ENCODE results near the gene ABLIM1. TPM values are rescaled to one million over a fixed set of nuclear protein-coding genes. Genes with fewer than 3 reads are reported as not detected.

The ABLIM1 gene
- total and polyA plus RNA-seq, 4 donors = 13.6 to 117 (median 35.1) TPM

DNA sequence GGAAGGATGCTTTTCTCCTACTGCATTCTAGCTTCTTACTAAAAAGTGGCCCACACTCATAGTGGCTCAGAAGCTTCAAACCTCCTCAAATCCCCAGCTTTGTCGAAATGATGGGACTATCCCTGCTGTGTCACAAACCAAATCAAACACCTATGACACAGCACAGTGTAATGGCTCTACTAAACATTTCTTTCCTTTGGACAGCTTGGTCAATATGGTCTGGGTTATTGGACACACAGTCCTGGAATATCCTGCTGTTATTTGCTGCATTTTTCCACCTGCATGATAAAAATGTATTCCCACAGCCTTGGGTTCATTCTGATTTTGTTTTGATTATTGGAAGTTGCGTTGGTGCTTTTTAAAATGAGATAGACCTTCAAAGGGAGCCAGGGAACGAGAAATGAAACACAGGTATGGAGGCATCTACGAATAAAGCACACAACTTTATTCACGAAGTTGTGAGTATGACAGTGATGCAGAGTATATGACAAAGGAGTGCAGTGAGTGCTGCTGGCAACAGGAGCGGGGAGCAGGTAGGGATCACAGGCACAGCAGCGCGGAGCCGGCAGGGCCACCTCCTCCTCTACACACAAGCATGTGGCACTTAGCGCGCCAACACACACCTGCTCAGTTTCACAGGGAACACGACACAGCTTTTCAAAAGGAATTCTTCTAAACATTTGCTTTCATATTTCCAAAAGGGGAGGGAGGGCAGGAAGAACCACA lies 227.2 kb downstream of the ABLIM1 start:
- peaks cover 0 to 5% of the 10 kb centered on the region in 2 donors for H3K4me1 ChIP-seq (ENCODE audit: control insufficient read depth in 1 of 2, insufficient read depth in 2 of 2, low read length in 2 of 2)
- WGBS, 2 donors = 94 to 95% methylated on average over 12 of the region's 12 CpGs
- no peaks in the 10 kb centered on the region for H3K36me3 ChIP-seq (ENCODE audit: control insufficient read depth in 1 of 2, insufficient read depth in 2 of 2, low read length in 1 of 2)
- intact Hi-C loops (cut with DNase I) = no loop called here
- ATAC-seq (ENCODE audit: low FRiP score) (no peak), DNase-seq (no peak)
- H3K9me3 ChIP-seq (ENCODE audit: control insufficient read depth, low read length) = no peaks in the 10 kb centered on the region
- no peak overlapping the region for H3K4me3 ChIP-seq (ENCODE audit: low read length in 2 of 2)
- H3K27ac ChIP-seq (ENCODE audit: low read depth in 1 of 2, low read length in 2 of 2) = no peak overlapping the region
- H3K27me3 ChIP-seq (ENCODE audit: control insufficient read depth in 1 of 2, insufficient read depth in 2 of 2, low read length in 1 of 2) = no peaks in the 10 kb centered on the region

DNA sequence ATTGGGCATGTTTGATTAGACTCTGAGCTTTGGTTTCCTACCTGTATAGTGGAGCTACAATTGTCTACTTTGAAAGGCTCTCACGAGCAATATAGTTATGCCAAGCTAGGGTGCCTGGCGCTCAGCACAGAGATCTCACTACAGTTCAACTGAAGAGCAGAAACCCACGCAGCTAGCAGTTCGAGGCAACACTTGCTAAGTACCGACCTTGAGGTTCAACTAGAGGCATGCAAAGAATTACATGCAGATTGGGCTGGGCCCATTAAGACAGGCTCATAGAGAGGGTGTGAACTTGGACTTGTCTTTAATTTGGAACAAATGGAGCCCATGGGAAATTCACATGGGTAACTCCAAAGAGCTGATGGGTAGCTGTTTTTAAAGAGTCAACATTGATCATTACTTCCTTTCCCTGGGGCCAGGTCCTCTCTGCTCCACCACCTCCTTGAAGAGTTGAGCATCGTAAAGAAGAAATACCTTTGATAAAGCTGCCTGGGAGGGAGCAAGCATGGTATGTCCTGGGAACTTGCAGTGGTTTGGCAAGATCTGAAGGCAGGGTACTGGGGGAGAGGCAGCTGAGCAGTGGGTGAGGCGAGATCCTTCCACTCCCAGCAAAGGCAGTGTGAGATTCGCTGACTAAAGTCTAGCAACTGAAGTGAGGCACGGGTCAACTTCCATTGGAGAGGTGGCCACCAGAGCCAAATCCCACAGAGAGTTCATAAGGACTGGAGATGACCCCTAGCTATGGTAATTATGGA lies 228.3 kb downstream of the ABLIM1 start:
- Histone ChIP-seq H3K36me3 (ENCODE audit: control insufficient read depth in 1 of 2, insufficient read depth in 2 of 2, low read length in 1 of 2) (no peaks in the 10 kb centered on the region), H3K27ac (ENCODE audit: low read depth in 1 of 2, low read length in 2 of 2) (no peak overlapping the region), H3K4me3 (ENCODE audit: low read length in 2 of 2) (no peak overlapping the region), H3K4me1 (ENCODE audit: control insufficient read depth in 1 of 2, insufficient read depth in 2 of 2, low read length in 2 of 2) (peaks cover 0 to 5% of the 10 kb centered on the region in 2 donors), H3K9me3 (ENCODE audit: control insufficient read depth, low read length) (no peaks in the 10 kb centered on the region), H3K27me3 (ENCODE audit: control insufficient read depth in 1 of 2, insufficient read depth in 2 of 2, low read length in 1 of 2) (no peaks in the 10 kb centered on the region)
- DNase-seq = no peak
- no peak for ATAC-seq (ENCODE audit: low FRiP score)
- whole genome bisulfite sequencing, 2 donors = 93 to 94% methylated on average over 9 of the region's 9 CpGs
- intact Hi-C loops (cut with DNase I) = no loop called here

- H3K4me3 ChIP-seq (ENCODE audit: low read length in 2 of 2) = no peak overlapping the region
- H3K36me3 ChIP-seq (ENCODE audit: control insufficient read depth in 1 of 2, insufficient read depth in 2 of 2, low read length in 1 of 2) = no peaks in the 10 kb centered on the region
- no peaks in the 10 kb centered on the region for H3K9me3 ChIP-seq (ENCODE audit: control insufficient read depth, low read length)
- intact Hi-C loops (cut with DNase I) = no loop called here
- no peaks in the 10 kb centered on the region for H3K27me3 ChIP-seq (ENCODE audit: control insufficient read depth in 1 of 2, insufficient read depth in 2 of 2, low read length in 1 of 2)
- H3K27ac ChIP-seq (ENCODE audit: low read depth in 1 of 2, low read length in 2 of 2) = no peak overlapping the region
- ATAC-seq (ENCODE audit: low FRiP score) (peak; percentile 51), DNase-seq (no peak)
- H3K4me1 ChIP-seq (ENCODE audit: control insufficient read depth in 1 of 2, insufficient read depth in 2 of 2, low read length in 2 of 2) = peaks cover 0 to 5% of the 10 kb centered on the region in 2 donors
- 62 to 67% methylated on average over 9 of the region's 9 CpGs for WGBS, 2 donors
These were observed 230.8 kb downstream of the ABLIM1 start for GRCh38 chr10:114427124-114427852.

- intact Hi-C loops (cut with DNase I) = no loop called here
- Histone ChIP-seq H3K4me1 (ENCODE audit: control insufficient read depth in 1 of 2, insufficient read depth in 2 of 2, low read length in 2 of 2) (peaks cover 0 to 5% of the 10 kb centered on the region in 2 donors), H3K27ac (ENCODE audit: low read depth in 1 of 2, low read length in 2 of 2) (no peak overlapping the region)
These were observed 231.6 kb downstream of the ABLIM1 start for GRCh38 chr10:114426476-114426875.

DNA sequence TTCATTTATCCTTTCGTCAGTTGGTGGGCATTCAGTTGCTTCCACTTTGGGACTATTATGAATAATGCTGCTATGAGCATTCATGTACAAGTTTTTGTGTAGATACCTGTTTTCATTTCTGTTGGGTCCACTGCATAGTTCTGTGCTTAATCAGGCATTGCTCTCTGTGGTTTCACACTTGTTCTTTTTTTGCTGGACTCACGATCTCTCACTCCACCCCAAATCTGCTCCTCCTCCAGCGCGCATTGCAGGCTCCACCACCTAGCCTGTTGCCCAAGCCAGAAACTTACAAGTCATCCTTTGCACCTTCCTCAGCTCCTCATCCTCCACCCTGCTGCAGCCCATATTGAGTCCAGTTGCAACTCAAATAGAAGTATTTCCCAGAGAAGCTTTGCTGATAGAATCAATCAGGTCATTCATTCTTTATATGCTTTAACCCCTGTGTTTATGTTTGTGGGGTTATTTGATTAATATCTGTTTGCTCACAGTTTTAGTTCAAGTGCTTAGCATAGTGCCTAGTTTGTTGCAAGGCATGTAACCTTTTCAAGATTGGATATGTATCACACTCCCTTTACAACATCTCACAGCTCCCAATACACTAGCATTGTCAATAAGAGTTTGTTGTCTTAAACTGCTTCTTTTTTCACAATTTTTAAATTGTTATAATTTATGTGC lies 237.1 kb downstream of the ABLIM1 start:
- Histone ChIP-seq H3K27ac (ENCODE audit: low read depth in 1 of 2, low read length in 2 of 2) (no peak overlapping the region), H3K27me3 (ENCODE audit: control insufficient read depth in 1 of 2, insufficient read depth in 2 of 2, low read length in 1 of 2) (no peaks in the 10 kb centered on the region), H3K36me3 (ENCODE audit: control insufficient read depth in 1 of 2, insufficient read depth in 2 of 2, low read length in 1 of 2) (no peaks in the 10 kb centered on the region), H3K9me3 (ENCODE audit: control insufficient read depth, low read length) (no peaks in the 10 kb centered on the region), H3K4me3 (ENCODE audit: low read length in 2 of 2) (no peak overlapping the region), H3K4me1 (ENCODE audit: control insufficient read depth in 1 of 2, insufficient read depth in 2 of 2, low read length in 2 of 2) (no peaks in the 10 kb centered on the region)
- intact Hi-C loops (cut with DNase I) = no loop called here
- ATAC-seq (ENCODE audit: low FRiP score) (no peak), DNase-seq (no peak)
- 86 to 91% methylated on average over 4 of the region's 4 CpGs for WGBS, 2 donors

More at GRCh38 chr10:114426476-114426875, 231.6 kb downstream of the ABLIM1 start:
- H3K36me3 ChIP-seq (ENCODE audit: control insufficient read depth in 1 of 2, insufficient read depth in 2 of 2, low read length in 1 of 2) = no peaks in the 10 kb centered on the region
- DNase-seq = no peak
- WGBS, 2 donors = 17 to 26% methylated on average over 5 of the region's 5 CpGs
- no peak for ATAC-seq (ENCODE audit: low FRiP score)
- H3K4me3 ChIP-seq (ENCODE audit: low read length in 2 of 2) = no peak overlapping the region
- H3K27me3 ChIP-seq (ENCODE audit: control insufficient read depth in 1 of 2, insufficient read depth in 2 of 2, low read length in 1 of 2) = no peaks in the 10 kb centered on the region
- no peaks in the 10 kb centered on the region for H3K9me3 ChIP-seq (ENCODE audit: control insufficient read depth, low read length)

GRCh38 chr10:114418109-114418508 lies 240.0 kb downstream of the ABLIM1 start:
- Histone ChIP-seq H3K27ac (ENCODE audit: low read depth in 1 of 2, low read length in 2 of 2) (no peak overlapping the region), H3K4me1 (ENCODE audit: control insufficient read depth in 1 of 2, insufficient read depth in 2 of 2, low read length in 2 of 2) (no peaks in the 10 kb centered on the region), H3K36me3 (ENCODE audit: control insufficient read depth in 1 of 2, insufficient read depth in 2 of 2, low read length in 1 of 2) (no peaks in the 10 kb centered on the region), H3K27me3 (ENCODE audit: control insufficient read depth in 1 of 2, insufficient read depth in 2 of 2, low read length in 1 of 2) (no peaks in the 10 kb centered on the region), H3K4me3 (ENCODE audit: low read length in 2 of 2) (no peak overlapping the region), H3K9me3 (ENCODE audit: control insufficient read depth, low read length) (no peaks in the 10 kb centered on the region)
- WGBS, 2 donors = 94 to 100% methylated on average over 1 of the region's 1 CpG
- intact Hi-C loops (cut with DNase I) = no loop called here
- ATAC-seq (ENCODE audit: low FRiP score) (no peak), DNase-seq (no peak)

DNA sequence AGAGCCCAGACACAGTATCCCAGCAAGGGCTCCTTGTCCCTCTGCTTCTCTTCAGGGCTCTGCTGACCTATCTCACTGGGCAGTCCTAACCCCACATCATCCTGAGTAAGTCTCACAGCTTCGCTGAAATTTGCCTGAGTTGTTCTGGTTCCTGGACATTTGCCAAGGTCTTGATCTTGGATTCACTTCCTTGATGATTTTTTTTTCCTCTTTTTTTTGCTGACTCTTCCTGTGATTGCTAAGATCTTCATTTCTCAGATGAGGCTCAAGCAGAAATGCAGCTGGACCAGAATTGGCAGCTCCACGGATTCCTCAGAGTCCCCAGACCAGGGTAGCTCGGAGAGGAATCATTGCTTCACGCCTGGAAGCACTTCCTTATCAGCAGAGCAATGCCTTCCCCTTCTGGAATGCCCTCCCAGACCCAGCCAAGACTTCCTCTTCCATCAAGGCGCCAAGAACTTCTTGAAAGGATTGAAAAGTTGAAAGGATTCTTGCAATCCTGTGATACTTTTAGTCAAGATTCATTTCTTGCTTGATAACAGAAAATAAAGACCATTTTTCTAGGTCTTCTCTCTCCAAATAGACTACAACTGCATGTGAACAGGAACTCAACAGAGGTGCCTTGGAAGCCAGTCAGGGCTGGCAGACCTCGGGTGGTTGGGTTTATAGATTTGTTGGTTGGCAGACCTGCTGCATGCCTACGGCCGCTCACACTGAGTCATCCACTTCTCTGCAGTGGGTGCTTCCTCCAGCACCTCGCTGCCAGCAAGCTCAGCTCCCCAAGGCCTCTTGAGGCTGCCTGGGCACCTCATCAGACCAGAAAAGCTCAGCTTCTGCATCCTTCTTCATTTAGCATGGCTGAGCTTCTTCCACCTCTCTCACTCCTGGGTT lies 244.9 kb downstream of the ABLIM1 start:
- Histone ChIP-seq H3K9me3 (ENCODE audit: control insufficient read depth, low read length) (no peaks in the 10 kb centered on the region), H3K4me1 (ENCODE audit: control insufficient read depth in 1 of 2, insufficient read depth in 2 of 2, low read length in 2 of 2) (peaks cover 5% of the 10 kb centered on the region in 2 donors), H3K36me3 (ENCODE audit: control insufficient read depth in 1 of 2, insufficient read depth in 2 of 2, low read length in 1 of 2) (no peaks in the 10 kb centered on the region), H3K4me3 (ENCODE audit: low read length in 2 of 2) (no peak overlapping the region), H3K27ac (ENCODE audit: low read depth in 1 of 2, low read length in 2 of 2) (peak overlapping the region in 1 of 2 donors; percentile 72), H3K27me3 (ENCODE audit: control insufficient read depth in 1 of 2, insufficient read depth in 2 of 2, low read length in 1 of 2) (no peaks in the 10 kb centered on the region)
- intact Hi-C loops (cut with DNase I) = no loop called here
- ATAC-seq (ENCODE audit: low FRiP score) (peak; percentile 70), DNase-seq (peak; percentile 80 to 87)
- WGBS, 2 donors = 3 to 4% methylated on average over 9 of the region's 9 CpGs

Data from aorta (tissue), 5 donors.